Non-pigmented ciliary epithelial cell (primary cell): ENCODE data around the gene MSMB.
"Not testable (repeated sequence)": the region's sequence is repeated elsewhere in the genome, so short reads cannot be mapped to it uniquely, and the experiment has no call there.

Source experiments
- DNase-seq: peaks from one replicate; pipeline ENCODE4 v3.0.0-alpha.2; 2010; ENCODE audit warnings: low read depth

Gene MSMB

GRCh38 chr10:46006219-46006618, 39.9 kb downstream of the MSMB start:
- peak; percentile 37 for DNase-seq

- no peak for DNase-seq
Measured at GRCh38 chr10:46005383-46005782, 40.7 kb downstream of the MSMB start.

DNA sequence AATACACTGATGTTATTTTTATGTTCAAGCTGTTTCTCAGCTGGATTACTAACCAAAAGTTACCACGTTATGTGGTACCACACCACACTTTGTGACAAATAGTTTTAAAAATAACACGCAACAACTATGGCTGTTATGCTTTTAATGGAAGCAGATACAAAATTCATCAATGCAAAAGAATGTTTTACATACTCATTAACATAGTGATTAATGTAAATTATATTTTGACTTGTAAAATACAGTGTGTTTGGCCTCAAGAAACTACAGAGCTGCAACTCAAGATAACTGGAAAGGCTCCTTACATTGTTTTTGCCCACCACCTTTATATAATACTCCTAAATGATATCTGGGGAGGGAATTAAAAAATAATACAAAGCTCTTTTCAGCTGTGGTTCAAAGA, 41.1 kb downstream of the MSMB start:
- DNase-seq, result no peak

DNA sequence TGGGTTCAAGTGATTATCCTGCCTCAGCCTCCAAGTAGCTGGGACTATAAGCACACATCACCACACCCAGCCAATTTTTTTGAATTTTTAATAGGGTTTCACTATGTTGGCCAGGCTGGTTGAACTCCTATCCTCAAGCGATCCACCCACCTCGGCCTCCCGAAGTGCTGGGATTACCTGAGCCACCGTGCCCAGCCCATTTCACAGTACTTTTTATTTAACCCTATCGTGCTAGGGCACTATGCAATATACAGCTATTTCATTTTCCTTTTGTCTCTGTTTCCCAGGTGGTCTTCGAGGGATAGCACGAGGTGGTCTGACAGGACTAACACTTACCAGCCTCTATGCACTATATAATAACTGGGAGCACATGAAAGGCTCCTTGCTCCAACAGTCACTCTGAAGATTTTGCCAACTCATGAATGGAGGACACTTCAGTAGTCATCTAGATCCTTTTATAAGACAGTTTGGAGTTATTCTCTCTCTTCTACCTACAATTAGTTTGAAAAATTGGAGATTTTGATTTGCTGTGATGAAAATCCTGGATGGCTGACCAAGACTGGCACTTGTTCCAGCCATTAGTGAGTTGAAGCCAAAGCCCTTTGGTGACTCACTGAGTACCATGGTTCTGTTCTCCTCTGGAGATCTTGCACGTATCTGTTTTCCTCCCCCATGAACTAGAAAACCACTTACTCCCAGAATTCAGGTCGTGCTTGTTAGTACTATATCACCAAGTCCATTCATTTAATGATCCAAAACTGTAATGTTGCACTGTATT, 43.0 kb downstream of the MSMB start:
- no peak for DNase-seq

DNA sequence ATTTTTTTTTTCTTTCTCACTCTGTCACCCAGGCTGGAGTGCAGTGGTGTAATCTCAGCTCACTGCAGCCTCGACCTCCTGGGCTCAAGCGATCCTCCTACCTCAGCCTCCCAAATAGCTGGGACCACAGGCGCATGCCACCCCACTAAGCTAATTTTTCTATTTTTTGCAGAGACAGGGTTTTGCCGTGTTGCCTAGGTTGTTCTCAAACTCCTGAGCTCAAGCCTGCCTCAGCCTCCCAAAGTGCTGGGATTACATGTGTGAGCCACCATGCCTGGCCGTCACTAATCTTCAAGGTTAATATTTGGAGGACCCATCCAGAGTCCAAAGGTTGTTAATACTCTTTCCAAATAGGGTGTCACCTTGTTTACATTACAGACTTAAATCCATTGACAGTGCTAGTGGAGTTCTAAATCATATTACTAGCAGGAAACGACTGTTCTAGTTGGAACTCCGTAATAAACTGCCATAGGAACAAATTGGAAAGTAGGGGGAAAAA, 43.8 kb downstream of the MSMB start:
- DNase-seq, result not testable (repeated sequence)

DNA sequence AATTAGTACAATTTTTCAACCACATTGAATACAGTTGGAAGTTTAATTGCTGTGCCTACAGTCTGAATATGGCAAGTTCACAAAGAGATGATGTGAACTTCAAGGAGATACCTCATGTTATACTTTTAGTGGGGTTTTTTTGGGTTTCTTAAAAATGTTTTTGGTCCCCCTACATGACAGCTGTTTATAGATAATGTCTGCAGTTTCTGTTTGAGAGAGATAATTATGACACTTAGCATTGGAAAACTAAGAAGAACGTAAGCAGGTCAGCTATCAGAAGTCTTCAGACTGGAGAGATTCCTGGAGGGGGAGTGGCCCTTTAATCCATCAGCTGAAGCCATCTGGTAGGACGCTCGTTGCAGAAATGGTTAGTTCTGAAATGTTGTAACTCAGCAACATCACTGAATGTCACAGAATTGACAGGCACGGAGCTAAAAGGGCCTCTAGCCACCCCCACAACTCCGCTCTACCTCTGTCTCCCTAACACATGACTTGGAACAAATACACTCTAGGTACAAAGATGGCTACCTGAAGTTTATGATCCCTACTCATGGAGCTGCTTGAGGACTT, 44.8 kb downstream of the MSMB start:
- DNase-seq, result no peak

DNA sequence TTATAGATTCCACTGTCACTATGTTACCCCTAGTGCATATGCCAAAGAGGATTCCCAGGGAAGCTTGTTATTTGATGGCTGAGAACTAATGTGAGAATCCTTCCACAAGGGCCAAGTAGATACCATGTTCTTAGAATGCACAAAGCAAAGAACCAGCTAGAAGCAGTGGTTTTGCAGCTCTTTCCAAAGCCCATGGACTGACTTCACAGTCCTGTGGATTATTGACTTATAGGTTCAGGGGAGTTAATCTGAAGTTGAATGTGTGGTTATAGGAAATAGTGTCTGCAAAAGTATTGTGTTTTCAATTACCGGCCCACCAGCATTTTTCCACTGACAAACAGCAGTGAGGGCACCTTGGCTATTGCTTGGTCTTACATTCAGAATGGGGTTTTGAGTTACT, 45.5 kb downstream of the MSMB start:
- DNase-seq, result no peak

- not testable (repeated sequence) for DNase-seq
Measured at GRCh38 chr10:45999955-46000354, 46.1 kb downstream of the MSMB start.

DNA sequence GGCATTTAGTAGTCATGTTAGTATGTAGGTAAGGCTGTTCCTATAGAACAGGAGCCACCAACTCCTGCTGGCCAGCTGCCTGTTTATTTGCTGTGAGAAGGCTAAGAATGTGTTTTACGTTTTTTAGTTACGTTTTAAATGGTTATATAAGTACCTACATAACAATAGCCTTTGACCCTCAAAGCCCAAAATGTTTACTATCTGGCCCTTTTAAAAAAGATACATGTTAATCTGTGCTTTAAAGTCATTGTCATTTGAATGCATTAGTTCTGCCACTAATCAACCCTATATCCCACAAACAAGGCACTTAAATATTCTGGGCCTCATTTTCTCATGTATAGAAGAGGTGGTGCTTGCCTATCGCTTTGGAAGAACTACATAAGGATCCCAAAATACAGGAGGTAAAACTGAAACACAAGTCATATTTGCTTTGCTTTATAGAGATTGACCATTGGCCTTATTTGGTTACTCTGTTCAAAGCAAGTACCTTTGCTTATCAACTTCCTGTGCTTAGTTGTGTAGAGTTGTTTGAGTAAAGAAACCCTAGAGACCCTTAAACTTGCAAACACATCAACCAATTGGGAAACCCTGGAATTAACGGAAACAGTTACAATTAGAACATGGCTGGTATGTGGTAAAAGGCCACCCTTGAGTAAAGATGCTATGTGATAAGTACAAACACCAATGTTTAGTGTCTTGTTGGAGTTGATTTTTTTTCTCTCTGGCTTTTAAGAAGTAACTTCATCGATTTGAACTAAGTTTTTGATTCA, 47.9 kb downstream of the MSMB start:
- no peak for DNase-seq

DNA sequence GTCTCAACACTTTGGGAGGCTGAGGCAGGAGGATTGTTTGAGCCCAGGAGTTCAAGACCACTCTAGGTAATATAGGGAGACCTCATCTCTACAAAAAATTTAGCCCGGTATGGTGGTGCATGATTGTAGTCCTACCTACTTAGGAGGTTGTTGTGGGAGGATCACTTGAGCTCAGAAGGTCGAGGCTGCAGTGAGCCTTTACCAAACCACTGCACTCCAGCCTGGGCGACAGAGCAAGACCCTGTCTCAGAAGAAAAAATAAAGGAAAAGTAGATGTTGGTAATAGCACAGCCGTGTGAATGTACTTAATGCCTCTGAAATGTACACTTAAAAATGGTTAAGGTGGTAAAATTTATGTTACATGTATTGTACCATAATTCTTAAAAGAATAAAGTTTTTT, 48.5 kb downstream of the MSMB start:
- DNase-seq, result no peak

DNA sequence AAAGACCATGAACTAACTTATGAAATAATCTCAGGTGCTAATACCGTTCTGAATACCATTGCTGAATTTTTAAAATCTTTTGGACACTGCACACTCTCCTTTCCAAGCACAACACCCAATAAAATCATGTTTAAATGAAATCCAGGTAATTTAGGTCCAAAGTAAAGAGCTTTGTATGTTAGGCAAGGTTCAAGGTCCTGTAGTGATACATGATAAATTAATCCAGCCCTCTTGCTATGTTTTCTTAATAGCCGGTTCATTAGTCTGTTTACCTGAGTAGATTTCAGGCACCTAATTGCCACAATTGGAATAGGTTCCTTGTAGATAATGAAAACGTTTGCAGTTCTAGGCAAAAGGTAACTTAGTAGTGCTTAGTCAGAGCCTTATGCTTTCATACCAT, 60.5 kb downstream of the MSMB start:
- not testable (repeated sequence) for DNase-seq

GRCh38 chr10:45984473-45984872, 61.6 kb downstream of the MSMB start:
- DNase-seq, result not testable (repeated sequence)

DNA sequence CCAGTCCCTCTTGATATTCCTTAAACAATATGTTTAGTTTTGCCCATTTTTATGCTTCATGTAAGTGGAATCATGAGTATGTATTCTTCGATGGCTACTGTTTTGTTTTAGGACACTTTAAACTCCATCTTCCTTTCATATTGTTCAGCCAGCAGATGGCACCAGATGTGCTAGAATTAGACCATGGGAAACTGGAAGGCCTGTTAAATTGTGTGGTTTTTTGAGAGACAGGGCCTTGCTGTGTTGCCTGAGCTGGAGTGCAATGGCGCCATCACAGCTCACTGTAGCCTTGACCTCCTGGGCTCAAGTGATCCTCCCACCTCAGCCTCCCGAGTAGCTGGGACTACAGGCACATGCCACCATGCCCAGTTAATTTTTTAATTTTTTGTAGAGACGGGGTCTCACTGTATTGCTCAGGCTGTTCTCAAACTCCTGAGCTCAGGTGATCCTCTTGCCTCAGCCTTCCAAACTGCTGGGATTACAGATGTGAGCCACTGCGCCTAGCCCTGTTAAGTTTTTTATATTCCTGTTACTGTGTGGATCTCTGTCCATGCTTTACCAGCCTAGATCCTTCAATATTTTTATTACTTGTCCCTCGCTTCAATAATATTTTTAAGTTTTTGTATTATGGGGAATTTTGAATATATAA, 62.4 kb downstream of the MSMB start:
- peak; percentile 17 for DNase-seq
